ENCODE measurements around the gene ATAD2B.
"Not testable (repeated sequence)": the region's sequence is repeated elsewhere in the genome, so short reads cannot be mapped to it uniquely, and the experiment has no call there.

Gene ATAD2B

DNA sequence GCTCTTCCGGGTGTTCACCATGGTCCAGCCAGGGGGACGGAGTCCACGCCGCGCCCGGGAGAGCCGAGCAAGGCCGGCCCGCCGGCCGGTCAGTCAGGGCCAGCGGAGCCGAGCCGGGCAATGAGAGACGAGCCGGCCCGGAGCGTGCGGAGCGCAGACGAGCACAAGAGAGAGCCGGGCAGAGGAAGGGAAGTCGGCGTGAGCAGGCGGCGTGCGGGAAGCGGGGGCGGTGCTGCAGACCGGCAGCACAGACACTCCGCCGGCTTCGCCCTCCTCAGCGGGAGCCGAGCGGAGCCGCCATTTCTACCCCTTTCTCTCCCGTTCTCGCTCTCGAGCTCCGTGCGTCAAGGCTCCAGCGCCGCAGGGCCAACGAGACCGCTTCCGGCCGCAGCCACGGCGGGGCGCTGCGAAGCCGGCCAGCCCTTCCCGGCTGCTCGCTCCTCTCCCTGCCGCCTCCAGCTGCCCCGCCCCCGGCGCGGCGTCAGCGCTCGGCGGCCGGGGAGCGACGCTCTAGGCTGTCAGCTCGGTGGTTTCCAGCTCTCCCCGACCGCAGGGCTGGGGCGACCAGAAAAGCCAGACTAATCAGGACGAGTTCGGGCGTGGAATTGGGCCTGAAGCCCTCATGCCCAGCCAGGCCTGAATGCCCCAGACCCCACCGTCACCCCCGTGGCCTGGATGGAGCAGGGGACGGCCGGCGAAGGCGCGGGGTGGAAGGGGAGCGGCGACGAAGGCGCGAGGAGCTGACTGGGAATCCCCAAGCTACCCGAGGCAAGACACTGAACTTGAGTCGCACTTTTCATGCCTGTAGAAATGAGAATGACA lies at the start of gene ATAD2B:
Gene ATAD2B, minus strand, starts transcription at position 374 of the 822 bp plus-strand sequence. Its CDS starts 353 bp downstream, at position 21.
- peak; percentile 23 to 92 (median 87) for DNase-seq

DNA sequence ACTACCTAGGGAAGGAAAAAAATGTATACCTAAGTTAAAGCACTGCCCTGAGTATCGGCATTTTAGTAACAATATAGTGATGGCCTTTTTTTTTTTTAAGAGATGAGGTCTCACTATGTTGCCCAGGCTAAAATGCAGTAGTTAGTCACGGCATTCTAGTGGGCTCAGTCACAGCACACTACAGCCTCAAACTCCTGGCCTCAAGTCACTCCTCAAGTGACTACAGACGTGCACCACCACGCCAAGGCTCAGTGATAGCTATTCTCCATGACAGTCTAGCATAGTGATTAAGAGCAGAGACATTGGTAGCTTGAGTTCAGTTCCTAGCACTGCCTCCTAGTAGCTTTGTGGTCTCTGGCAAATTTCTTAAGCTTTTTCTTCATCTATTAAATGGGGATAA lies 40.9 kb upstream of the ATAD2B start:
- DNase-seq = no peak

DNA sequence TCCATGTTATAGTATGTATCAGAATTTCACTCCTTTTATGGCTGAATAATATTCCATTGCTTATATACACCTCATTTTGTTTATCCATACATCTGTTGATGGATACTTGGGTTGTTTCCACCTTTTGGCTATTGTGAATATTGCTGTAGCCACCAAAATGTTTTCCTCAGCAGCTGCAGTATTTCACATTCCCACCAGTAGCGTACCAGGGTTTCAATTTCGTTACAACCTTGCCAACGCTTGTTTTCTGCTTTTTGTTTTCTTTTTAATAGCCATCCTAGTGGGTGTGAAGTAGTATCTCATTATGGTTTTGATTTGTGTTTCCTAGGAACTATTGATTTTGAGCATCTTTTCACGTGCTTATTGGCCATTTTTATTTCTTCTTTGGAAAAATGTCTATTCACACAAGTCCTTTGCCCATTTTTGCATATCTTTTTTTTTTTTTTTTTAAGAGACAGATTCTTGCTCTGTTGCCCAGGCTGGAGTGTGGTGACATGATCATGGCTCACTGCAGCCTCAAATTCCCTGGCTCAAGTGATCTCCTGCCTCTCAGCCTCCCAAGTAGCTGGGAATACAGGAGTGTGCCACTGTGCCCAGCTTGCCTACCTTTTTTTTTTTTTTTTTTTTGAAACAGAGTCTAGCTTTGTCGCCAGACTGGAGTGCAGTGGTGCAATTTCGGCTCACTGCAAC lies 27.5 kb upstream of the ATAD2B start:
- no peak for DNase-seq

DNA sequence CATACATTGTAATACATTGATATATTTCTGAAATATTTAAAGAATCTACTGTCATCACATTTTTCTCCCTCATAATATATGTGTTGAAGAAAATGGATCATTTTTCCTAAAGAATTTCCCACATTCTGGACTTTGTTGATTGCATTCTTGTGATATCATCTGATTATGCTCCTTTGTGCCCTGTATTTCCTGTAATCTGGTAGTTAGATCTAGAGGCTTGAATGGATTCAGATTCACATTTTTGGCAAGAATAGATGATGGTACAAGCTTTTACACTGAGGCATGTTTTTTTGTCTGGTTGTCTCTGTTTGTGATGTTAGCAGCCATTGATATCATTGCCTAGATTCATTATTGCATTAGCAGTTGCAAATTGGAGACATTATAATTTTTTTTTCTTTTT lies 26.7 kb upstream of the ATAD2B start:
- DNase-seq = no peak

DNA sequence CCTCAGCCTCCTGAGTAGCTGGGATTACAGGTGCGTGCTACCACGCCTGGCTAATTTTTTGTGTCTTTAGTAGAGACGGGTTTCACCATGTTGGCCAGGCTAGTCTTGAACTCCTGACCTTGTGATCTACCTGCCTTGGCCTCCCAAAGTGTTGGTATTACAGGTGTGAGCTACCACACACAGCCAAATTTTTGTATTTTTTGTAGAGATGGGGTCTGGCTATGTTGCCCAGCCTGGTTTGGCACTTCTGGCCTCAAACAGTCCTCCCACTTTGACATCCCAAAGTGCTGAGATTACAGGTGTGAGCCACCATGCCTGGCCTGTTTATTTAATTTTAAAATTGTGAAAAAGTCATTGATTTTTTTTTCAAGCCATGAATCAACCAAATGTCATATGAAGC lies 25.6 kb upstream of the ATAD2B start:
- not testable (repeated sequence) for DNase-seq

DNA sequence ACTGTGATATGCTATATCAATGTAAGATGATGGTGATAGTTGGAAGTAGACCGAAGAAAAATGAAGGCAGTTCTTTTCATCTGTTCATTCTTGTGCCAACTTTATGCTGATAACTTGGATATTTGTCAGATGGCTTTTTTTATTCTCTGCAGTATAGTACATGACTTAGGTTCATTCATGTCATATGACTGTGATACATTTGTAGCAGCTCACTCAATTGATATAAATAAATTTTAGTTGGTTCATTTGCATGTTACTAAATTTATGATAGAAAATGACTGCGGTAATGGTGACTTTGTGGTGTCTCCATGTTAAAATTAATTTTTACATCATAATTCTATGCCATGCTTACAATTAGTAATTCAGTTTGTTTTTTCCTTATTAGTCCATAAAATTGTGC lies 20.4 kb upstream of the ATAD2B start:
- DNase-seq = no peak

DNA sequence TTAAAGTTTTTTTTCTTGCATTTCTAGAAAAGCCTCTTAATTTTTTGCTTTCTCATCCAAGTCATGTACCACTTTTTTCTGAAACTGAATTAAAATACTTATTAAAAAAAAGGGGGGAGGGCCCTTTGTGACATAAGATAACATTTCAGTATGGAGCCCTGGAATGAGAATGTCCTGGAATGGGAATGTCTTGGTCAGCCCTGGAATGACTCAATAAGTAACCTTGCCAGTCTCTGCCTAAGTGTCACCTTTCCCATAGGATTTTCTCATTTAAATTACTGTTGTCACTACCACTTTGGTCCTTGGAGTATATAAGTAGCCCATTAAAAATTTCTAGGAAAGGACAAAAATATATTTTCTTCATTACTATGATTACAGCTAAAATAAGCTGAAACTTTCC lies 18.1 kb upstream of the ATAD2B start:
- DNase-seq = no peak

DNA sequence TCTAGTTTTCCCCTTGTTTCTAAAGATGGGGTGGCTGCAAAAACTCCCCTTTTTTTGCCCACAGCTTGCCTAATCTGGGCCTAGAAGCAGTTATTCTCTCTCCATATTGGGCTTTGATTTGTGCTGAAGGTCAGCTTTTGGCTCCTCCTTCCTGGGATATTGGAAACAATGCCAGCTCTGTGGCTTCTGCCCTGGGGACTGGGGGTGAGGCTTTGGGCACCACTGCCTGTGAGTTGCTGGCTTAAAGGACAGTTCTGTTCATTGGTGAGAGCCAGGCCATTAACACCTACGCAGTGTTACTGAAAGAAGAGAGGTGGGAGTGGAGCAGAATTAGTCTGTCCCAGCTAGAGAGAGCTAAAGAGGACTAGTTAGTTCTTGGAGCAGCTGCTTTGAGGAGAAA lies 17.6 kb upstream of the ATAD2B start:
- peak in 22 of 58 donors; percentile 2 to 56 (median 14) for DNase-seq

DNA sequence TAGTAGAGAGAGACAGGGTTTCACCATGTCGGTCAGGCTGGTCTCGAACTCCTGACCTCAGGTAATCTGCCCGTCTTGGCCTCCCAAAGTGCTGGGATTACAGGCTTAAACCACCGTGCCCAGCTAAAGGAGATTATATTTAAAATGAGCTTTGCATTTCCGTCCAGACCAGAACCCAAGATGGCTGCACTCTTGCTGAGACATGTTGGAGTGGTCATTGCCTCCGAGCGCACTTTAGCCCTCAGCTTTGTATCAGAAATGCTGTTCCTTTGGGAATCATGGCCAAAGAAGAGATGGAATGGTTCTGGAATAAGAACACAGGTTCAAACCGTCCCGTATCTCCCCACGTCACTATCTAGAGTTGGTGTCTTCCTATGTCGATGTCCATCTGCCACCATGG lies 16.7 kb upstream of the ATAD2B start:
- no peak for DNase-seq

DNA sequence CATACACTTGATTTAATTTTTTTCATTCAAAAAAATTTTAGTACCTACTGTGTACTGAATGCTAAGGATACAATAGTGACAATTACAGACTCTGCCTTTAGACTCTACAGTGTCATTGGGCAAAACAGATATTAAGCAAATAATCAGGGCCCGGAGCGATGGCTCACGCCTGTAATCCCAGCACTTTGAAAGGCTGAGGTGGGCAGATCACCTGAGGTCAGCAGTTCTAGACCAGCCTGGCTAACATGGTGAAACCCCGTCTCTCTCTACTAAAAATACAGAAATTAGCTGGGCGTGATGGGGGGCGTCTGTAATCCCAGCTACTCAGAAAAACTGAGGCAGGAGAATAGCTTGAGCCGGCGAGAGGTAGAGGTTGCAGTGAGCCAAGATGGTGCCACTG lies 14.7 kb upstream of the ATAD2B start:
- DNase-seq = no peak

DNA sequence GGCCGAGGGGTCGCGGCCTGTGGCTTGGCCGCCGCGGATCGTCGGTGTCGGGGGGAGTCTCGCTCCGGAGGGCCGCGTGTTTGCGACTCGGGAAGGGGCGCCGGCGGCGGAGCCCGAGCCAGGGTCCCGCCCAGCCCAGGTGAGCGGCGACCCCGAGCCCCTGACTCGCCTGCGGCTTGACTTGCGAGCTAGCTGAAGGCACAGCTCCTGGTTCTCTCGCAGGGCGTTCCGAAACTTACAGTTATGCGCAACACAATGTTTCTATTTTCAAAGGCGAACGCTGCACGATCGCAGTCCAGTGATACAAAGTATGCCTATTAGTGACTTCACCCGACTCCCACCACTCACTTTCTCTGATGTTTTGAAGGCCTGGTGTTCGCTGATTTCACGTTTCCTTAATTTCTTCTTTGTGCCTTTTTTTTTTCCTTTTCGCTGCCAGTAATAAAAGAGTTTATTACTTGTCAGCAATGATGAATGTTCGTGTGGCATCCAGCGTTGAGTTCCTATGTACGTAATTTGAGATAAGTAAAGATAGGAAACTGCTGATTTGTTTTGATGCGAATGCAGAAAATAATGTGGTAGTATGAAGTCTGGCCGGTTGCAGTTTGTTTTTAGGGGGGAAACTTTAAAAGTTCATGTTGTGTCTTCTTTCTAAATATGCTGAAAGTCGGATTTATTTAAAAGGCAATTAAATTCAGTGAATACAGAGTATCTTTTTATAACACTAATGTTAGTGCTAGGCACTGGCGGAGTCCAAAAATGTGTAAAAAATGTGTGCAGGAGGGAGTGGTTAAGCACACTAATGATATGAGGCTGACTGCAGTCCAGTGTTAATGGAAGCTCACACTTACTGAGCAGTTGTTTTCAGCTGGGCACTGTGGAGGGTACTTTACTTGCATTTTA lies 14.0 kb upstream of the ATAD2B start:
- peak in 14 of 58 donors; percentile 17 to 50 (median 41) for DNase-seq

DNA sequence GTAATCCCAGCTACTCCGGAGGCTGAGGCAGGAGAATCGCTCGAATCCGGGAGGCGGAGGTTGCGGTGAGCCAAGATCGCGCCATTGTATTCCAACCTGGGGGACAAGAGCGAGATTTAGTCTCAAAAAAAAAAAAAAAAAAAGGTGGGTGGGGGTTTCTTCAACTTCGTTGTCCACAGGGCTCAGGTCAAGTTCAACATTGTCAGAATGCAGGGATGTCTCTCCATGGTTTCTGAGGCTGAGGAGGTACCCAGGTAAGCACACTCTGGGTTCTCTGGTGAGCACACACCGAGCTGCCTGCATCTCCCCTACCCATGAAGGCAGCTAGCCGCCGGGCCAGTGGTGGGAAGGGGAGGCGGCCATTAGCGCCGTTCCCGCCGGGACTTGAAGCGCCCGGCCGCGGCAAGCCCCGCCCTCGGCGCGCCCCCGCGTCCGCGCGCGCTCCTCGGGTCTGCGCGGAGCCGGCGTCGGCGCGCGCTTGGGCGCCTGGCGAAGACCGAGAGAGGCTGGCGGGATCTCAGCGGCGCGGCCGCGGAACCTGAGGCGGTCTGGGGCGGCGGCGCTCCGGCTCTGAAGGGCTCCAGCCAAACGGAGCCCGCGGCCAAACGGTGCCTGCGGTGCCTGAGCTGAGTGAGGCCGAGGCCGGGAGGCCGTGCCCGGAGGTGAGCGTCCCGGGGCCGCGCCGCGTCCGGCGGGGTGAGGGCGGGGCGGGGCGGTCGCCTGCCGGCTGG lies 13.2 kb upstream of the ATAD2B start, which contains the start of gene UBXN2A:
Gene UBXN2A, plus strand, starts transcription at position 477 of the 731 bp plus-strand sequence. CDS start 17,852 bp downstream, outside the sequence.
- peak in 53 of 58 donors; percentile 14 to 79 (median 61) for DNase-seq

DNA sequence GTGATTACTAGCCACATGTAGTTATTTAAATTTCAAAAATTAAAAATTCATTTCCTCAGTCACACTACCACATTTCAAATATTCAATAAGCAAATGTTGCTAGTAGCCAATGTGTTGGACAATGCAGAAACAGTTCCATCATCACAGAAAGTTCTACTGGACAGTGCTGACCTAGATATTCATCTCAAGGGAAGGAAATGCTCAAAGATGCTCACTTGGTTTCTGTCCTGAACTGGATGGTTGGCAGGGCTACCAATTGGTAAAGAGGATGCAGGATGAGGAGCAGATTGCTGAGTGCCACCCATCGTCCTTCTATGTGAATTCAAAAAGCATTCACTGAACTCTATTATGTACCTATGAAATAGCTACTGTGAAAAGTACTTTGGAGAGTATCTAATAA lies 7.3 kb upstream of the ATAD2B start:
- no peak for DNase-seq

DNA sequence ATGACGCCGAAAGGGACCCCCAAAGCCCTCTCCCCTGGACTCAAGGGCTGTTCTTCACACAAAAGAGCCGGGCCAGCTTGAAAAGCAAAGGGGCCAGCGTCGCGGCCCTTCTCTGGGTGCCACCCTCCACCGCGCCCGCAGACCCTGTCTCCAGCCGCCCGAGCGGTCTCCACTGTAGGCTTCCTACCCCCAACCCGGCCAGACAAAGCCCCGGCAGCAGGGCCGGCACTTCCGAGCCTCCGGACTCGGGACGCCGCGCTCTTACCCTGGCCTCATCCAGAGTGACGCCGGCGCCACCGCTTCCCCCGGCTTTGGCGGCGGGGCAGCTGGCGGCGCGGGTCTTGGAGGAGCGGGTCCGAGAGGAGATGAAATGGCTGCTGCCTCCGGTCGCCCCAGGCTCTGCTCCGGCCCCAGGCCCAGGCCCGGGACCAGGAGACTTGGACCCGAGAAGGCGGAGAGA lies 603 bp downstream of the ATAD2B start:
- peak in 27 of 58 donors; percentile 32 to 73 (median 53) for DNase-seq

DNA sequence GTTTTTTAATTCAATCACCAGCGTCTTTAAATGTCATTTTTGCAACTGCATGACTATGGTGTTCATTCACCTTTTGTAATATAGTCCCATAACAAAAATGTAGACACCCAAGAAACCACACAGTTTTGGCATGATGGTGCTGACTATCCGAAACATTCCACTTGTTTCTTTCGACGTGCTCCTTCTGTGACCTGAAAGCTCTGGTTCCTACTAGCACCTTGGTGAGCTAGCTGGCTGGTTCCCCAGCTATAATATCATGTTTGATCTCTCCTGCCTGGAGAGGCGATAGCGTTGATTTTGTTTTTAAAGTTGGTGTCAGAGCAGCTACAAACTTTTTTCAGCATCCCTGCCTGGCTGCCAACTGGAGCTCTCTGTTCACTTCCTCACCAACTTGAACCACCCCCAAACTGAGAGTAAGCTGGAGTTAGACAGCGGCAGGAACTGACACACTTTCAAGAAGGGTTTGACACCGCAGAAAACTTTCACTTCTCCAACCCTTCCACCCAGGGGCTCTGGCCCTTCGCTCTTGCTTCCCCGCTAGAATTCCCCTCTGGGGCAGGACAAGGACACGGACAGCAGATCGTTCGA lies 1.1 kb downstream of the ATAD2B start:
- DNase-seq = peak in 42 of 58 donors; percentile 9 to 65 (median 42)

DNA sequence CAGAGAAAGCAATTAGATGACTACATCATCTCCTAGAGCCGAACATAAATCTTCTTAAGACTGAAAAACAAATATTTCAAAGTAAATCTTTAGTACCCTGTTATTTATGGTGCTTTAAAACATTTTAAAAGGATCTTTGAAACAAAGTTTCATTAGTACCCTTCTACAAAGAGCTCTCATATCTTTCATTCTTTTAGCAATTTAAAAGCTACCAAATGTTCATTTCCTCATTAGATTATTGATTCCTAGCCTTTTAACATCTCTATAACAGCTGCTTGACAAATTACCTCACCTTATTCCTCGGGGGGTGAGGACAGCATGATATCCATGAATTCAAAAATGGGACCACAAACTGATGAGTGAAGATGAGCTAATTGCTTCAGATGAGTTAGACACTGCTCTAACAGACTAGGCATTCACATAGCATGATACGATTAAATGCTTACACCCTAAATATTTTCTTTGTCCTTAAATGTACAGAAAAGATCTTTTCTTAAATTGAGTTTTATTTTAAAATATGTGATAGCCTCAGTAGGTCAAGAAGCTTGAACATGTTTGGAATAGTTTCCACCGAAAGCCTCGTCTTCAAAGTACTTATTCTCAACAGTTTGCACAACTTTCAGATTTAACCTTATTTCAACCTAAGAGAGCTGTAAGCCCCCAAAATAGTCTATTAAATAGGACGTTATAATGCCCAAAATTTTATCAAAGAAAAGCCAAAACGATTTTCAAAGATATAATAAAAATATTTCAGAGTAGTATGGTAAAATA lies 2.1 kb downstream of the ATAD2B start:
- no peak for DNase-seq

DNA sequence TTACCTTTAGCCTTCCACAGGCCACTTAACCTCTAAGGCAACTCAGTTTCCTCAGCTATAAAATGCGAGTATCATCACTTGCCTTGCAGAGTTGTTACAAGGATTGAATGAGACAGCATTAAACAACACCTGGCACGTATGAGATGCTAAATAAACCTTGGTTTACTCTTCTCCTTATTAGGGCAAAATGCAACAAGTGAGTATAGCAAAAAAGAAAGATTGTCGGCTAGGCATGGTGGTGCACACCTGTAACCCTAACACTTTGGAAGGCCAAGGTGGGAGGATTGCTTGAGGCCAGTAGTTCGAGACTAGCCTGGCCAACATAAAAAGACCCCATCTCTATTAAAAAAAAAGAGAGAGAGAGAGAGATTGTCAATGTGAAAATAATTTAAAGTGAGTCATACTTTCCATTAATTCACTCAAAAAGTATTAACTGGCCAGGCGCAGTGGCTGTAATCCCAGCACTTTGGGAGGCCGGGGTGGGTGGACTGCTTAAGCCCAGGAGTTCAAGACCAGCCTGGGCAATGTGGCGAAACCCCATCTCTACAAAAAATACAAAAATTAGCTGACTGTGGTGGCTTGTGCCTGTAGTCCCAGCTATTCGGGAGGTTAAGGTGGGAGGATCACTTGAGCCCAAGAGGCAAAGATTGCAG lies 8.0 kb downstream of the ATAD2B start:
- no peak for DNase-seq

DNA sequence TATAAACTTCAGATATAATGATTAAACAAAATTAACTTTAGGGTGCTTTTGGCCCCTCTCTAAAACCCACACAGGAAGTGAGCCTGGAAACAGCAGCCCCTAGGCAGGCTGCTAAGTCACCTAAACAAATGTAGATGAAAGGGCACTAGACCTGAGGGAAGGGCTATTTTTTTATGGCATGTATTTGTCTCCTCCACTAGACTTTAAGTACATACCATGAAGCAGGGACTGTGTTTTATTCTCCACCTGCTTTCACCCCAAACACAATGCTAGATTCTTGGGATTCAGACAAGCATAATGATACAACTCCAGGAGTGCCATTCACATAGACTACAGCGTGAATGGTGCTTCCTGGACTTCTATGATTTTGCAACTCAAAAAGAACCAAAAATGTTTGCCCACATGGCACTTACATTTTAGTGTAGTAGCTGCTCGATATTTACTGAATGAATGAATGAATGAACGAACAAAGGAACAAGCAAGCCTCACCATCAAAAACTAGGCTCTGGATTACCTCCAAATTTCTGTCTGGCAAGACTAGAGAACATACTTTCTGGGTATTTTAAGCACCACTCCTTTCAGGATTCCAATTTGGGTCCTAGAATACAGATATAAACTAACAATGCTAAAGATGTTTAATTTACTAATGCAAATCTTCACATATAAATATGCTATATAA lies 10.1 kb downstream of the ATAD2B start:
- DNase-seq = no peak

All from anterior cingulate cortex (tissue), 58 donors.